Natural killer cell (primary cell): ENCODE measurements around the gene CDC14A. TPM values are rescaled to one million over a fixed set of nuclear protein-coding genes. Genes with fewer than 3 reads are reported as not detected.

Source experiments
- ATAC-seq, 3 donors: fragments of 150-1000 bp in 2 of 3; fragments of 200-7000 bp in 1 of 3; cut with Tn5 transposase; 1 replicate in 1 of 3; 2 replicates in 2 of 3; pipeline ENCODE4 v1.10.0; 2021; ENCODE audit warnings: mild to moderate bottlenecking in 2 of 3, moderate library complexity in 2 of 3
- DNase-seq, 2 donors: peaks; one replicate each; pipeline versions ENCODE4 v3.0.0 to v3.0.0-alpha.2; 2013 to 2021; ENCODE audit warnings: mixed read lengths in 1 of 2
- H3K27ac ChIP-seq: one replicate; pipeline ENCODE4 v1.5.1; 2013; ENCODE audit warnings: mild to moderate bottlenecking, low read length
- H3K27me3 ChIP-seq: one replicate; pipeline ENCODE4 v1.6.1; 2013; ENCODE audit warnings: low read length; ENCODE audit not compliant: control insufficient read depth, insufficient read depth
- H3K36me3 ChIP-seq: one replicate; pipeline ENCODE4 v1.6.1; 2013; ENCODE audit warnings: low read length; ENCODE audit not compliant: control insufficient read depth, insufficient read depth
- H3K4me1 ChIP-seq: one replicate; pipeline ENCODE4 v1.6.1; 2013; ENCODE audit warnings: low read length; ENCODE audit not compliant: control insufficient read depth, insufficient read depth
- H3K4me3 ChIP-seq: one replicate; pipeline ENCODE4 v1.5.1; 2013; ENCODE audit warnings: low read length
- H3K9me3 ChIP-seq: one replicate; pipeline ENCODE4 v1.6.1; 2013; ENCODE audit warnings: low read length; ENCODE audit not compliant: control insufficient read depth, insufficient read depth
- H3K27ac Mint-ChIP-seq, 2 donors: one replicate each; pipeline ENCODE4 v1.8.0; 2022; ENCODE audit warnings: mild to moderate bottlenecking in 2 of 2, mixed read lengths in 2 of 2, moderate library complexity in 1 of 2
- H3K27me3 Mint-ChIP-seq, 2 donors: one replicate each; pipeline ENCODE4 v1.8.0; 2022; ENCODE audit warnings: low read depth in 2 of 2, mixed read lengths in 2 of 2
- H3K36me3 Mint-ChIP-seq: one replicate; pipeline ENCODE4 v1.8.0; 2022; ENCODE audit warnings: mixed read lengths
- H3K4me1 Mint-ChIP-seq, 2 donors: one replicate each; pipeline ENCODE4 v1.8.0; 2022; ENCODE audit warnings: mixed read lengths in 2 of 2
- H3K4me3 Mint-ChIP-seq: one replicate; pipeline ENCODE4 v1.8.0; 2022; ENCODE audit warnings: mild to moderate bottlenecking, moderate library complexity, mixed read lengths
- H3K9me3 Mint-ChIP-seq, 2 donors: one replicate each; pipeline ENCODE4 v1.8.0; 2022; ENCODE audit warnings: mixed read lengths in 2 of 2
- CTCF ChIP-seq: fragments of 200-600 bp; IDR thresholded peaks from one replicate; pipeline ENCODE4 v1.8.0; 2022; ENCODE audit warnings: antibody characterized with exemption
- WGBS: methylation state at CpG from one replicate; pipeline ENCODE4 v1.1.7; 2013; ENCODE audit warnings: missing lambda C conversion rate; ENCODE audit not compliant: insufficient coverage; 5-methylcytosine and 5-hydroxymethylcytosine counted together
- intact Hi-C: fragments of 100-400 bp; cut with micrococcal nuclease; formaldehyde crosslinking; loops from one replicate; pipeline ENCODE4 v1.14.2; 2022
- total RNA-seq, 4 donors: library from RNA; stranded (reverse); fragments of 120-200 nt in 1 of 4; gene quantifications; one replicate each; pipeline versions ENCODE4 v1.2.3 to v1.2.4, GENCODE V29; 2013 to 2022

Gene CDC14A
- total RNA-seq, 3 donors from 2014 or later (not counting 1 experiment from before 2014, with no cell fraction given) = 59.6 to 63.8 (median 60.1) TPM

- H3K36me3 Mint-ChIP-seq = peaks cover 6% of the 10 kb centered on the region
- H3K27me3 Mint-ChIP-seq = peaks cover 7 to 51% of the 10 kb centered on the region in 2 donors
- H3K4me3 Mint-ChIP-seq = no peak overlapping the region
- Histone ChIP-seq H3K27me3 (no peaks in the 10 kb centered on the region), H3K9me3 (no peaks in the 10 kb centered on the region), H3K4me3 (no peak overlapping the region), H3K27ac (no peak overlapping the region), H3K36me3 (no peaks in the 10 kb centered on the region), H3K4me1 (no peaks in the 10 kb centered on the region)
- TF ChIP-seq CTCF = no peak
- no peak for DNase-seq
- 73% methylated on average over 2 of the region's 3 CpGs for WGBS
- H3K9me3 Mint-ChIP-seq = peaks cover 0 to 3% of the 10 kb centered on the region in 2 donors
- no peak for ATAC-seq
- H3K4me1 Mint-ChIP-seq = no peaks in the 10 kb centered on the region
- H3K27ac Mint-ChIP-seq = no peak overlapping the region
- intact Hi-C loops = no loop called here
Measured at GRCh38 chr1:100565533-100565932, 213.2 kb downstream of the CDC14A start.

GRCh38 chr1:100565937-100566699, 213.8 kb downstream of the CDC14A start:
- WGBS = 64% methylated on average over 2 of the region's 5 CpGs
- ATAC-seq (no peak), DNase-seq (no peak)
- Mint-ChIP-seq H3K9me3 (peaks cover 0 to 6% of the 10 kb centered on the region in 2 donors), H3K36me3 (peaks cover 10% of the 10 kb centered on the region), H3K27ac (no peak overlapping the region), H3K4me3 (no peak overlapping the region), H3K4me1 (no peaks in the 10 kb centered on the region), H3K27me3 (peaks cover 10 to 55% of the 10 kb centered on the region in 2 donors)
- no peak overlapping the region for H3K4me3 ChIP-seq
- intact Hi-C loops = no loop called here
- no peaks in the 10 kb centered on the region for H3K36me3 ChIP-seq
- no peaks in the 10 kb centered on the region for H3K4me1 ChIP-seq
- no peaks in the 10 kb centered on the region for H3K27me3 ChIP-seq
- TF ChIP-seq CTCF = no peak
- no peak overlapping the region for H3K27ac ChIP-seq
- H3K9me3 ChIP-seq = no peaks in the 10 kb centered on the region

GRCh38 chr1:100567062-100567461, 214.8 kb downstream of the CDC14A start:
- Histone ChIP-seq H3K36me3 (no peaks in the 10 kb centered on the region), H3K27me3 (no peaks in the 10 kb centered on the region), H3K4me1 (no peaks in the 10 kb centered on the region), H3K4me3 (no peak overlapping the region), H3K9me3 (no peaks in the 10 kb centered on the region), H3K27ac (no peak overlapping the region)
- 0% methylated on average over 1 of the region's 1 CpG for WGBS
- Mint-ChIP-seq H3K4me1 (no peaks in the 10 kb centered on the region), H3K9me3 (peaks cover 0 to 6% of the 10 kb centered on the region in 2 donors), H3K27ac (no peak overlapping the region), H3K4me3 (no peak overlapping the region), H3K27me3 (peaks cover 10 to 48% of the 10 kb centered on the region in 2 donors), H3K36me3 (peaks cover 10% of the 10 kb centered on the region)
- intact Hi-C loops = no loop called here
- TF ChIP-seq CTCF = no peak
- no peak for DNase-seq
- no peak for ATAC-seq

Other genes starting within 250 kb of the CDC14A start
- gene SASS6, start 219.6 kb upstream of the CDC14A start, total RNA-seq = 1 to 10 TPM; 5.3 to 6.2 (median 5.6) TPM
- 10 to 100 TPM; 12.7 to 22.3 (median 13.4) TPM for gene TRMT13, start 219.3 kb upstream of the CDC14A start, total RNA-seq
- gene LRRC39, start 174.2 kb upstream of the CDC14A start, total RNA-seq = 1 to 10 TPM; 1.7 to 3.2 (median 3.1) TPM
- gene DBT, start 102.7 kb upstream of the CDC14A start, total RNA-seq = 10 to 100 TPM in 2 of 3 donors, 1 to 10 TPM in 1; 9.9 to 11.5 (median 10.2) TPM
- gene RTCA, start 86.3 kb upstream of the CDC14A start, total RNA-seq = 10 to 100 TPM; 49.3 to 60.8 (median 52.3) TPM
- under 1 TPM in 1 of 3 donors, not detected in 2; 0.16 TPM for gene GPR88, start 185.6 kb downstream of the CDC14A start, total RNA-seq